Superior temporal gyrus (tissue), 1 donor: Measurements from ENCODE around the gene HECW1.
"Not testable (repeated sequence)": the region's sequence is repeated elsewhere in the genome, so short reads cannot be mapped to it uniquely, and the experiment has no call there.

Experiments
- DNase-seq: peaks from one replicate; pipeline ENCODE4 v3.0.0-alpha.2; 2016; ENCODE audit errors: extremely low spot score

Gene HECW1

GRCh38 chr7:43309706-43310022 lies 197.2 kb downstream of the HECW1 start:
- no peak for DNase-seq

GRCh38 chr7:43311052-43311451 lies 198.6 kb downstream of the HECW1 start:
- no peak for DNase-seq

GRCh38 chr7:43311694-43312093 lies 199.2 kb downstream of the HECW1 start:
- no peak for DNase-seq

- no peak for DNase-seq
Observed at GRCh38 chr7:43313628-43314378, 201.4 kb downstream of the HECW1 start.

GRCh38 chr7:43314379-43315158 lies 202.1 kb downstream of the HECW1 start:
- DNase-seq = peak; percentile 71

- no peak for DNase-seq
Observed at GRCh38 chr7:43317075-43317474, 204.6 kb downstream of the HECW1 start.

- no peak for DNase-seq
Observed at GRCh38 chr7:43318188-43318770, 205.8 kb downstream of the HECW1 start.

- DNase-seq = no peak
Observed at GRCh38 chr7:43325595-43325994, 213.1 kb downstream of the HECW1 start.

GRCh38 chr7:43328336-43328735 lies 215.9 kb downstream of the HECW1 start:
- DNase-seq = no peak

GRCh38 chr7:43328785-43329380 lies 216.4 kb downstream of the HECW1 start:
- DNase-seq = no peak

- DNase-seq = no peak
Observed at GRCh38 chr7:43332193-43332796, 219.8 kb downstream of the HECW1 start.

- no peak for DNase-seq
Observed at GRCh38 chr7:43337191-43337590, 224.7 kb downstream of the HECW1 start.

GRCh38 chr7:43337811-43338210 lies 225.4 kb downstream of the HECW1 start:
- peak; percentile 31 for DNase-seq

GRCh38 chr7:43341132-43341531 lies 228.7 kb downstream of the HECW1 start:
- no peak for DNase-seq

- DNase-seq = not testable (repeated sequence)
Observed at GRCh38 chr7:43343417-43343816, 231.0 kb downstream of the HECW1 start.

- DNase-seq = not testable (repeated sequence)
Observed at GRCh38 chr7:43345696-43346095, 233.2 kb downstream of the HECW1 start.

GRCh38 chr7:43351683-43352082 lies 239.2 kb downstream of the HECW1 start:
- DNase-seq = no peak

- DNase-seq = no peak
Observed at GRCh38 chr7:43353902-43354301, 241.5 kb downstream of the HECW1 start.

- DNase-seq = no peak
Observed at GRCh38 chr7:43362652-43363034, 250.2 kb downstream of the HECW1 start.

GRCh38 chr7:43363035-43363791 lies 250.8 kb downstream of the HECW1 start:
- no peak for DNase-seq

GRCh38 chr7:43364391-43364790 lies 251.9 kb downstream of the HECW1 start:
- DNase-seq = no peak
